HepG2 (cell line): ENCODE data around the gene KIAA1328.

ENCODE experiments used
- MAX ChIP-seq: IDR thresholded peaks from 2 replicates; pipeline ENCODE4 v1.6.1; 2012; ENCODE audit warnings: inconsistent platforms
- POLR2AphosphoS5 ChIP-seq: IDR thresholded peaks from 2 replicates; pipeline ENCODE4 v1.6.1; 2012; ENCODE audit warnings: low read depth, low read length

- TF ChIP-seq MAX (no peak), POLR2AphosphoS5 (no peak)
Observed at GRCh38 chr18:37258819-37259218, 429.9 kb downstream of the KIAA1328 start.
